Kidney capillary endothelial cell (primary cell): Measurements from ENCODE around the gene MAP6D1.
"Not testable (repeated sequence)": the region's sequence is repeated elsewhere in the genome, so short reads cannot be mapped to it uniquely, and the experiment has no call there.

Experiments used
- DNase-seq: peaks from one replicate; pipeline ENCODE4 v3.0.0-alpha.2; 2018; ENCODE audit warnings: low spot score

Gene MAP6D1

DNA sequence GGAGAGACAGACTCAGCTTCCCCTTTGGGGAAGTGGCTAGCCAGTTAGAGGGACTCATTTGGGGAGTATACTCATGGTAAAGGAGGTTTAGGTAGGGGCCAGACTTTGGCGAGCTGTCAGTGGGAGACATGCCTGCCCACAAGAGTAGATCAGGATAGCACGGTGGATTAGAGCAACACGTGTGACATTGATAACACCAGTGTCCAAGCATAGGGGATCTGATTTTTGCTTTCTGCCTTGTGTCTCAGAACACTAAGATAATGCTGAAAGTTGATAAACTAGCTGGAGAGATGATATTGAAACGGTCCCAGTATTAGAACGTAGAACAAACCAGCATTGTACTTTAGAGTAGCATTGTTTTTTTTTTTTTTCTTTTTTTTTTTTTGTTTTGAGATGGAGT, 25.9 kb downstream of the MAP6D1 start:
- no peak for DNase-seq

GRCh38 chr3:183797996-183798395, 27.4 kb downstream of the MAP6D1 start:
- no peak for DNase-seq

DNA sequence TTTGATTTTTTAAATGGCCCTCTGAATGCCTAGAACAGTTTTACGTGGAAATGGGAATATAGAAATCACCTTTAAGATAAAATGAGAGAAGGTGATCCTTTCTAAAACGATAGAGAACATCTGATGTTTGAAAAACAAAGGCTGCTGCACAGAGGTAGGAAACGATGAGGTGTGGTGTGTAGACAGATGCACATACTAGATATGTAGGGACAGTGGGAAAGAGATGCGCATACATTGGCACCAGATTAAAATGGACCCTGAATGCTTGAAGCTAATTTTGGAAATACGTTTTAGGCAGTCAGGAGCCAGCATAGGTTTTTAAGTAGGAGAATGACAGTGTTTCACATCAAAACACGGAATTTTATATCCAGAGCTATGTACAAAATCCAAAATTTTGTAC, 29.0 kb downstream of the MAP6D1 start:
- no peak for DNase-seq

GRCh38 chr3:183794452-183794851, 30.9 kb downstream of the MAP6D1 start:
- DNase-seq: no peak

DNA sequence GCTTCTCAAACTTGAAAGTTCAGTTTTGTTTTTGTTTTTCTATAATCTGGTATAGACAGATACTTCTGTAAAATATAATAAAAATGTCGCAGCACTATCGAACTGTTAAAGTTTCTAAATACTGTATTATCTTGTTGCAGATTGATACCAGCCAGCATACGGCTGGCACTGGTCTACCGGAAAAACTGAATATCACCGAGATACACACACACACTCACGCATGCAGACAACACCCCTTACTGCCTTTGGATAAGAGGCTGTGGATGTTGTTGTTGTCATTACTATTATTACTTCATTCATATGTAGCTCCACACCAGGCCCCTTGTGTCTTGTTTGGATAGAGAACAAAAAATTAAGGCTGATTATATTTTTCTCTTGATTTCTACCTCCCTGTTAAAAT, 32.4 kb downstream of the MAP6D1 start:
- DNase-seq: no peak

DNA sequence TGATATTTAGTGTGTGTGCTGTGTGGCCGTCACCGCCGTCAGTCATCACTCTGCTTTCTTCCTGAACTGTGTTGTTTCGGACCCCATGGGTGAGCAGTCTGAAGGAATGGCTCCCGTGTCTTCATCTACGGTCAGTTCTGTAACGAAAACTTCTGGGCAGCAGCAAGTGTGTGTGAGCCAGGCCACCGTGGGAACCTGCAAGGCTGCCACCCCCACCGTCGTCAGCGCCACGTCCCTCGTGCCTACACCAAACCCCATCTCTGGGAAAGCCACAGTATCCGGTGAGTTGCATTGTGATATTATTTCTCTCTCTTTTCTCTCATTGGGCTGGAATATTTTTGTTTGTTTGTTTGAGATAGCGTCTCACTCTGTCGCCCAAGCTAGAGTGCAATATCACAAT, 34.7 kb downstream of the MAP6D1 start:
- DNase-seq: no peak

DNA sequence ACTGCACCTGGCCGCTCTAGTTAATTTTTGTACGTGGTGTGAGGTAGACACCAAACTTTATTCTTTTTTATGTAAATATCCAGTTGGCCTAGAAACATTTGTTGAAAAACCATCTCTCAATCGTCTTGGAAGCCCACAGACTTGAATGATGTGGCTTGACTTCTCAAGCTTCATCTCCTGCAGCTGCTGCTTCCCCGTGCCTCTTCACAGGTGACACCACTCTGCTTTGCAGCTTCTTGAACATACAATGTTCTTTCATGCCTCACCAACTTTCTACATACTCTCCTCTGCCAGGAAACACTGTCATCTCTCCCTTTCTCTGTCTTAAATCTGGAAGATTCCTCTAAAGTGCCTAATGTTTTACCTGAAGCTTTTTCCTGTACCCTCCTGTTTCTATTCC, 35.6 kb downstream of the MAP6D1 start:
- DNase-seq: no peak

GRCh38 chr3:183784503-183784902, 40.9 kb downstream of the MAP6D1 start:
- not testable (repeated sequence) for DNase-seq

GRCh38 chr3:183782576-183783276, 42.7 kb downstream of the MAP6D1 start:
- DNase-seq: no peak

DNA sequence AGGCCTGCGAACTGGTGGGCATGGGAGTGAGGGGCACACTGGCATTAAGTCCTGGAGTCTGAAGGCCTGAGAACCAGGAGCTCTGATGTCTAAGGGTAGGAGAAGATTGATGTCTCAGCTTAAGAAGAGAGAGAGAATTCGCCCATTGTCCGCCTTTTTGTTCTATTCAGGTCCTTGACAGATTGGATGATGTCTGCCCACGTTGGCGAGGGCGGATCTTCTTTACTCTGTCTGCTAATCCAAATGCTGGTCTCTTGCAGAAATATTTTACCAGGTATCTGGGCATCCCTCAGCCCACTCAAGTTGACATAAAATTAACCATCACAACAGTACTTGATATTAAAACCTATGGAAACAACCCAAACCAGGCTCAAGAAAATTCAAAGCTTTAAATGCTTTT, 44.1 kb downstream of the MAP6D1 start:
- no peak for DNase-seq

- DNase-seq: no peak
These were observed 45.4 kb downstream of the MAP6D1 start for GRCh38 chr3:183779896-183780465.

DNA sequence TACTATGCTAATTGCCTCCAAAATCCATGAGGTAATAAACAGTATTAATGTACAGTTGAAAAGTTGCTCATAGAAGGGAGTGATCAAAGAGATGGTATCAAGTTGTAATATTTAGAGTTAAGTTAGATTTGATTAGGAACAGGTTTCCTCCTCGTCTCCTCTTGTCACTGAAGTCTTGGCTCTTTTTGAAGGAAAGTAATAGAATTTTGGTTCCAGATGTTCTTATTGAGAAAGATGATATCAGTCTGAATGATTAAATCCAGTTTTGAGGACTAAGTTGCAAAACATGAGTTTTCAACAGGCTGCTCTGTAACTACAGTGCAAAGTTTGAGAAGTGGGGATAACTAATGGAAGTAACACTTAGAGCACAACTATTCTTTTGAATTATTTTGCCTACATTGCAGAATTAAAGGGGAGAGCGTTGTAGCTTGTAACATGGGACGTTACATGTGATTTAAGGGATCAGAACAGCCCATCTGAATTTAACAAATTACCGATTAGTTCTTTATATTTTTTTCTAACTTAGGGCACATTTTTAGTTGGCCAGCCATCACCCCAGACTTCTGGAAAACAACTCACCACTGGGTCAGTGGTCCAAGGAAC, 48.3 kb downstream of the MAP6D1 start:
- no peak for DNase-seq

- not testable (repeated sequence) for DNase-seq
These were observed 48.9 kb downstream of the MAP6D1 start for GRCh38 chr3:183776451-183776850.

- DNase-seq: no peak
These were observed 49.6 kb downstream of the MAP6D1 start for GRCh38 chr3:183775781-183776180.

DNA sequence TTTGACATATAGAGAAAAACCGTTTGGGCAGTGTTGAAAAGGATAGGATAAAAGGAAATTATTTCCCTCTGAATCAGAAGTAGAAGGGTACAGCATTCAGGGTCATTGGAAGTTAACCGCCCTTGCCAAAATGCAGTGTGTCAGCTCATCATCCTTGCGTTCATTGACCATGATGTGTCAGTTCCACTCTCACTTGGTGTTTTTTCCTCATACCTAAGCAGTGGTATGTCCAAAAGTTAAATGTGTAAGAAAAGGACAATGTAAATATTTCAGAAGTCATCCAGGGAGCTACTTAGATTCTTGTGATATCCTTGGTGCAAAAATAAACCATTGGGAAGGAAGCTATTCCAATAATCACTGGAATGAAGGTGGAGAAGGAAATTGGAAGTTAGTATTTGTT, 50.7 kb downstream of the MAP6D1 start:
- no peak for DNase-seq

GRCh38 chr3:183769453-183769852, 55.9 kb downstream of the MAP6D1 start:
- DNase-seq: no peak

DNA sequence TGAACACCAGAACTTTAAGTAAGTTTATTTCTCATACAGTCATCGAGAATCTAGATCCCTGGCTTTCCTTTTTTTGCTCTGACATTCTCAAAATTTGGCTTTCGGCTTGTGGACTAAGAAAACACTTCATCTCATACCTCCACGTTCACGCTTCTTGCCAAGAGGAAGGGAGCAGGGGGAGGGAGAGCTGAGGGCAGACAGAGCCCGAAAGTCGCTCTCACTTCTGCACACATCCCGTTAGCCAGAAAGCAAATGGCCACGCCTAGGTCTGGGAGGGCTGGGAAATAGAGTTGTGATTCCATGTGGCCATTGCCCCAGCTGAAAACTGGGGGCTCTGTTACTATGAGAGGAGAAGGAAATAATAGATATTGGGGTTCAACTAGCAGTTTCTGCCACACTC, 57.3 kb downstream of the MAP6D1 start:
- DNase-seq: no peak

DNA sequence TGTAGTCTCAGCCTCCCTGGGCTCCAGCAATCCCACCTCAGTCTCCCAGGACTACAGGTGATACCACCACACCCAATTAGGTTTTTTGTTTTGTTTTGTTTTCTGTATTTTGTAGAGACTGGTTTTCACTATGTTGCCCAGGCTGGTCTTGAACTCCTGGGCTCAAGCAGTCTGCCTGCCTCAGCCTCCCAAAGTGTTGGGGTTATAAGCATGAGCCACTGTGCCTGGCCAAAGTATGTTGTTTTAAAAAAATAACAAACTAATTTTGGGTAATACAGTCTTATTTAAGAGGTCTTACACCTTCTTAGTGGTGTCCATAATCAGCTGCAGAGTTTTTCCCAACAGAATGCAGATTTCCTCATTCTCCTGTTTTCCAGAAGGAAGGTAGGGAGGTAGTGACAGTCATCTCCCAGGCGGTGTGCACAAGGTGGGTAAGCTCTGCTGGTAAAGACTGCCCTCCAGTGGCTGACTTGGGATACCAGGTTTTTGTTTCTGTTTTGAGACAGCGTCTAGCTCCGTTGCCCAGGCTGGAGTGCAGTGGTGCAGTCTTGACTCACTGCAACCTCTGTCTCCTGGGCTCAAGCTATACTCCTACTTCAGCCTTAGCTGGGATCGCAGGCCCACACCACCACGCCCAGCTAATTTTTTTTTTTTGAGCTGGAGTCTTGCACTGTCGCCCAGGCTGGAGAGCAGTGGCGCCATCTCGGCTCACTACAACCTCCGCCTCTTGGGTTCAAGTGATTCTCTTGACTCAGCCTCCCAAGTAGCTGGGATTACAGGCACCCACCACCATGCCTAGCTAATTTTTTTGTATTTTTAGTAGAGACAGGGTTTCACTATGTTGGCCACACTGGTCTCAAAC, 58.4 kb downstream of the MAP6D1 start:
- peak; percentile 83 for DNase-seq

GRCh38 chr3:183766107-183766506, 59.3 kb downstream of the MAP6D1 start:
- DNase-seq: no peak
